D721Med (cell line): ENCODE results near the gene GGA2.

ENCODE experiments used
- DNase-seq: peaks from one replicate; pipeline ENCODE4 v3.0.0; 2011; ENCODE audit warnings: low spot score; ENCODE audit not compliant: insufficient read length
- FAIRE-seq: peaks from 2 replicates; lab custom pipeline; 2011; peaks lifted over from hg19 to GRCh38; lab: Jason Lieb, UNC
- TF ChIP-seq, protein P1 (sequence below): IDR thresholded peaks from 2 replicates; pipeline ENCODE4 v1.5.1; 2012; ENCODE audit warnings: mild to moderate bottlenecking, control low read depth; ENCODE audit not compliant: insufficient read depth; ENCODE audit errors: missing control alignments

GGA2 gene

DNA sequence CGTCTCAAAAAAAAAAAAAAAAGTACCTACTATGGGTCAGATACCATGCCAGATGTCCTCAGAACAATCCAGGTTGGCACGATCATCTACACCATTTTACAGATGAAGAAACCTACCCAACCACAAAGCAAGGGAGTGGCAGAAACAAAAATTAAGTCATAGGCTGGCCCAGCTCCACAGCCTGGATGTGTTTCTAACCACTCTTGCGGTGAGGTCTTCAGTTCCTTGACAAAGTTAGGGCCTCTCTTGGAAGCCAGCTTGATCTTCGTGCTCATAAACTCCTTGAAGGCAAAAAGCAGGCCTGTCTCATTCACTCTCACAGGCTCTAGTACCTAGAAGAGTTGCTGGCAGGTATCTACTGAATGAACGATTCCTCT lies 6.2 kb downstream of the GGA2 start:
- TF ChIP-seq, protein P1, sequence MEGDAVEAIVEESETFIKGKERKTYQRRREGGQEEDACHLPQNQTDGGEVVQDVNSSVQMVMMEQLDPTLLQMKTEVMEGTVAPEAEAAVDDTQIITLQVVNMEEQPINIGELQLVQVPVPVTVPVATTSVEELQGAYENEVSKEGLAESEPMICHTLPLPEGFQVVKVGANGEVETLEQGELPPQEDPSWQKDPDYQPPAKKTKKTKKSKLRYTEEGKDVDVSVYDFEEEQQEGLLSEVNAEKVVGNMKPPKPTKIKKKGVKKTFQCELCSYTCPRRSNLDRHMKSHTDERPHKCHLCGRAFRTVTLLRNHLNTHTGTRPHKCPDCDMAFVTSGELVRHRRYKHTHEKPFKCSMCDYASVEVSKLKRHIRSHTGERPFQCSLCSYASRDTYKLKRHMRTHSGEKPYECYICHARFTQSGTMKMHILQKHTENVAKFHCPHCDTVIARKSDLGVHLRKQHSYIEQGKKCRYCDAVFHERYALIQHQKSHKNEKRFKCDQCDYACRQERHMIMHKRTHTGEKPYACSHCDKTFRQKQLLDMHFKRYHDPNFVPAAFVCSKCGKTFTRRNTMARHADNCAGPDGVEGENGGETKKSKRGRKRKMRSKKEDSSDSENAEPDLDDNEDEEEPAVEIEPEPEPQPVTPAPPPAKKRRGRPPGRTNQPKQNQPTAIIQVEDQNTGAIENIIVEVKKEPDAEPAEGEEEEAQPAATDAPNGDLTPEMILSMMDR = no peak
- FAIRE-seq (no peak), DNase-seq (no peak)

DNA sequence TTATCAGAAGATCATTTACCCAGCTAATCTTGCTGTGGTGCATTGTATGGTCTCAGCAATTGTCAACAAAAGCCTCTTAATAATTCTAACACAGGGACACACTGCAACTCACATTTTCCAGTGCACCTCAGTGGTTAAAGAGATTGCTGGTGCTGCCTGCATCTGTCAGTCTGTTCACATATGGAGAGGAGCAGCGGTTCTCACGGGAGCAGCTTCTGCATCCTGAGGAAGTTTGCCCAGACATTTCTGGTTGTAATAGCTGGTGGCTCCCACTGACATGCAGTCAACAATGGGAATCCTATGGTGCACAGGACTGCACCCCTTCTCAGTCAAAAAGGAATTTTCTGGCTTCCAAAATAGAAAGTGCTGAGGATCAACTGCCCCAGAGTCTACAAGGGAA lies 7.8 kb downstream of the GGA2 start:
- DNase-seq (no peak), FAIRE-seq (no peak)
- TF ChIP-seq, protein P1 = no peak

DNA sequence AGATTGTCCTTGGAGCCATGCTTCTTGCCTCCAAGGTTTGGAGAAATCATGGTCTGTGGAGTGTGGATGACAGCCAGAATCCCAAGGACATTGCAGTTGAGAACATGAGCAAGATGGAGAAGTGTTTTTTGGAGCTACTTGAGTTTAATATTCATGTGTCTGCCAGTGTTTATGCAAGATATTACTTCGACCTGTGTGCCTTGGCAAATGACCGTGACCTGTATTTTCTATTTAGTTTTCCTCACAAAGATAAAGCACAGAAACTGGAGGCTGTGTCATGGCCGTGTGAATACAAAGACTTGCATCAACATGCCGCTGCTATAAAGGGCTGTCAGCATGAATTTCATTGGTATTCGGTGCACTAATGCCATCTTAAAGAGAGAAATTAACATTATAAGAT lies 9.0 kb downstream of the GGA2 start:
- TF ChIP-seq, protein P1 = no peak
- DNase-seq (no peak), FAIRE-seq (no peak)

DNA sequence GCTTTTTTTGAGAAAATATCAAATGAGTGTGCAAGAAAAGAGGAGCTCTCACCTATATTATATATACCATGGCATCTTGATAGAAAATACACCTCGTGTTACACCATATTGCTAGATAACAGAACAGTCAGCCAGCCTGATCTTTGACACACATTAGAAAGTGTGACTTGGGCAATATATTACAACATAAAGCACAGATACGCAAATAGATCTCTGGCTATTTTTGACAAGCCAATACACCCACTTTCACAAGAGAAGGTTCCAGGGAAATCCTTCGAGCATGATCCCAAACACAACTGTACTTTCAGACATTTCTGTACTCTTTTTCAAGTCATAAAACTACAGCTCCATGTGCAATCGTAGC lies 9.4 kb downstream of the GGA2 start:
- DNase-seq = no peak
- FAIRE-seq = no peak
- TF ChIP-seq, protein P1 = no peak

DNA sequence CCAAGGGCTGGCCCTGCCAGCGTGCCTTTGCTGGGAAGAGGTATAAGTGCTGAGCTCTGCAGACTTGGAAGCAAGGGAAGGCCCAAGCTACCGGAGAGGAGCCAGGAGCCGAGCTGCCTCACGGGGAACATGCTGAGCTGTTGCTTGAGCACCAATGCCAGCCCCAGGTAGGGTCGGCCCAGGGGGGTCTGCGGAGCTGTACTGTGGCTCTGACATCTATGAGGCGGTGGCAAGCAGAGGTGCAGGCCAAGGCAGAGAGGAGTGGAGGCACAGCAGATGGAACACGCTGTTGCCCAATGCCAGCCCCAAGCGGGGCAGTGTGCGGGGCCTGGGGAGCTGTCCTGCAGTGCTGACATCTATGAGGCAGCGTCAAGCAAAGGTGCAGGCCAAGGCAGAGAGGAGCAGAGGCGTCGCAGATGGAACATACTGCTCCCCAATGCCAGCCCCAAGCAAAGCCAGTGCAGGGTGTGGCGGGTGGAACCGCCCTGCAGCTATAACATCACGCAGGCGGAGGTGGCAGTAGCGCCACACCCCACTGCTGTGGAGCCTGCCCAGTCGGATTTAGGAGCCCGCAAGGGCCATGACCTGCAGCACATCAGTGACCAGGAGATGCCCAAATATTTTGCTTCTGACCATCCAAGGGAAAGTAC lies 10.0 kb downstream of the GGA2 start:
- FAIRE-seq (no peak), DNase-seq (no peak)
- TF ChIP-seq, protein P1 = no peak

DNA sequence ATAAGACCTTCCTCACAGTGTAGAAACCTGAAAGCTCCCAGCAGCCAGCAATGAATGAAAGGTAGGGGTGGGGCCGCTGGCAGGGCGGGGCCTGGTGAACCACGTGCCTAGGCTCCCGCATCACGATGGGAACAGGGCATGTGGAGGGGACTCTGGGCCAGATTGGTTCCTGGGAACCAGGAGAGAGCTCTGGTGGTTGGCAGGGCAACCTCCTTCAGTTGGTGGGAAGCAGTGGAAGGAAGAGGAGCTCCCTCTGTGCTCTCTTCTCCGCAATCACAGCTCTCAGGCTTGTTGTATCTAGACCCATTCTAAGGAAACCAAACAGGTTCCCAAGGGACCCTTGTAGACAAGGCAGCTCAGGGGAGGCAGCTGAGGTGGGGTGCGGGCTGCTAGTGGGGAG lies 10.5 kb downstream of the GGA2 start:
- TF ChIP-seq, protein P1 = no peak
- no peak for FAIRE-seq
- no peak for DNase-seq

DNA sequence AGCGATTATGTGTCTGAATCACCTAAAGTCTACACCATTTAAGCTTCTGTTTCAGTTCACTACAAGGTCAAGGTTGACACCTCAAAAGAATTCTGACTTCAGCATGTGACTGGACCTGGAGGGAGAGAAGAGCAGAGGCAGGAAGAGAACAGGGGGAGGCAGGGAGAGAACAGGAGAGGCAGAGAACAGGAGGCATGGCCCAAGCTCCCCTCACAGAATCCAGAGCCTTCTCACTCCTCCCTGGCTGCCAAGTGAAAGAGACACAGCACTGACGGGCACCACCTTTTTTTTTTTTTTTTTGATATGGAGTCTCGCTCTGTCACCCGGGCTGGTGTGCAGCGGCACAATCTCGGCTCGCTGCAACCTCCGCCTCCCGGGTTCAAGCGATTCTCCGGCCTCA lies 11.4 kb downstream of the GGA2 start:
- FAIRE-seq (no peak), DNase-seq (no peak)
- TF ChIP-seq, protein P1 = no peak
